Keratinocyte (primary cell): Measurements from ENCODE around the gene LRP10. TPM values are rescaled to one million over a fixed set of nuclear protein-coding genes. Genes with fewer than 3 reads are reported as not detected.

Experiments used
- DNase-seq: peaks from one replicate; pipeline ENCODE4 v3.0.0-alpha.2; 2011; ENCODE audit warnings: low read depth, missing footprints, low spot score
- FAIRE-seq: peaks from 2 replicates; lab custom pipeline; 2011; peaks lifted over from hg19 to GRCh38; lab: Jason Lieb, UNC
- H2AFZ ChIP-seq: 2 replicates; pipeline ENCODE4 v1.6.0; 2012; ENCODE audit warnings: low read length, control low read depth, inconsistent platforms; ENCODE audit not compliant: control insufficient read depth
- H3K27ac ChIP-seq: 2 replicates; pipeline ENCODE4 v1.5.1; 2011; ENCODE audit warnings: low read length; ENCODE audit not compliant: control insufficient read depth, insufficient read depth
- H3K27me3 ChIP-seq: 3 replicates; pipeline ENCODE4 v1.6.0; 2011; ENCODE audit warnings: low read length; ENCODE audit not compliant: control insufficient read depth, insufficient read depth; ENCODE audit errors: extremely low read depth
- H3K36me3 ChIP-seq, 2 experiments: 2 replicates in 1 of 2; 3 replicates in 1 of 2; pipeline ENCODE4 v1.5.1; 2011; ENCODE audit warnings: low read length in 2 of 2, mild to moderate bottlenecking in 1 of 2; ENCODE audit not compliant: control insufficient read depth in 2 of 2, insufficient read depth in 2 of 2; ENCODE audit errors: extremely low read depth in 1 of 2
- H3K4me1 ChIP-seq: 3 replicates; pipeline ENCODE4 v1.5.1; 2011; ENCODE audit warnings: low read length; ENCODE audit not compliant: control insufficient read depth, insufficient read depth; ENCODE audit errors: extremely low read depth
- H3K4me2 ChIP-seq: 3 replicates; pipeline ENCODE4 v1.6.0; 2011; ENCODE audit warnings: low read depth, low read length; ENCODE audit not compliant: control insufficient read depth, insufficient read depth; ENCODE audit errors: extremely low read depth
- H3K4me3 ChIP-seq, 3 experiments: fragments of 200-600 bp in 1 of 3; sonication (generic) in 1 of 3; 2 replicates in 2 of 3; 3 replicates in 1 of 3; pipeline ENCODE4 v1.5.1; 2011 to 2016; ENCODE audit warnings: low read length in 3 of 3, mild to moderate bottlenecking in 3 of 3, control low read depth in 2 of 3, inconsistent platforms in 1 of 3, low read depth in 1 of 3, mixed read lengths in 1 of 3, mixed run types in 1 of 3, moderate library complexity in 1 of 3; ENCODE audit not compliant: control insufficient read depth in 2 of 3, insufficient read depth in 2 of 3; ENCODE audit errors: extremely low read depth in 1 of 3
- H3K79me2 ChIP-seq: 2 replicates; pipeline ENCODE4 v1.6.0; 2012; ENCODE audit warnings: low read length; ENCODE audit not compliant: control insufficient read depth, insufficient read depth
- H3K9ac ChIP-seq: 3 replicates; pipeline ENCODE4 v1.6.0; 2011; ENCODE audit warnings: low read length; ENCODE audit not compliant: control insufficient read depth, insufficient read depth; ENCODE audit errors: extremely low read depth
- H3K9me1 ChIP-seq: 3 replicates; pipeline ENCODE4 v1.6.0; 2011; ENCODE audit warnings: low read length; ENCODE audit not compliant: control insufficient read depth, insufficient read depth; ENCODE audit errors: extremely low read depth
- H3K9me3 ChIP-seq: 2 replicates; pipeline ENCODE4 v1.5.1; 2012; ENCODE audit warnings: low read depth, low read length; ENCODE audit not compliant: control insufficient read depth
- H4K20me1 ChIP-seq: 3 replicates; pipeline ENCODE4 v1.6.0; 2011; ENCODE audit warnings: low read length; ENCODE audit not compliant: control insufficient read depth, insufficient read depth; ENCODE audit errors: extremely low read depth
- CTCF ChIP-seq, 3 experiments: IDR thresholded peaks in 1 of 3; conservative IDR thresholded peaks in 1 of 3; optimal IDR thresholded peaks in 1 of 3; 2 replicates in 2 of 3; 3 replicates in 1 of 3; pipeline versions ENCODE3 to v1.5.1; 2011; ENCODE audit warnings: low read length in 3 of 3, mild to moderate bottlenecking in 3 of 3, moderate library complexity in 2 of 3, control low read depth in 1 of 3, inconsistent platforms in 1 of 3; ENCODE audit not compliant: insufficient read depth in 2 of 3; ENCODE audit errors: extremely low read depth in 1 of 3
- EZH2 ChIP-seq: IDR thresholded peaks from one replicate; pipeline ENCODE4 v1.6.1; 2012; ENCODE audit warnings: inconsistent platforms, mild to moderate bottlenecking, low read length, moderate library complexity
- dilution Hi-C: fragments of 300-500 bp; cut with MboI; formaldehyde crosslinking; loops from one replicate; pipeline ENCODE4 v1.7.0; 2020; ENCODE audit warnings: low sequenced_read_pairs; ENCODE audit not compliant: extremely low pct_ligation_motif_present
- polyA plus RNA-seq, 5 experiments: library from polyadenylated mRNA; depleted of rRNA in 3 of 5; stranded (reverse) in 3 of 5; stranded (forward) in 1 of 5; unstranded in 1 of 5; fragments of >200 nt; gene quantifications; 1 replicate in 1 of 5; 2 replicates in 3 of 5; 3 replicates in 1 of 5; pipeline versions ENCODE4 v1.2.1 to v1.2.3, GENCODE V29; 2011 to 2012; ENCODE audit warnings: missing spikeins in 2 of 5, low read depth in 1 of 5, low replicate concordance in 1 of 5

The LRP10 gene
- polyA plus RNA-seq, 1 donor (not counting 4 experiments of a cell fraction or from before 2014, with no cell fraction given): 36.7 TPM

GRCh38 chr14:22892488-22892887, 20.9 kb downstream of the LRP10 start:
- peaks cover 15% of the 10 kb centered on the region for H3K4me1 ChIP-seq
- FAIRE-seq: no peak

GRCh38 chr14:22893706-22894105, 22.2 kb downstream of the LRP10 start:
- Histone ChIP-seq H3K27me3 (no peaks in the 10 kb centered on the region), H3K79me2 (no peaks in the 10 kb centered on the region), H3K36me3 (no peaks in the 10 kb centered on the region), H2AFZ (no peak overlapping the region), H3K4me2 (no peak overlapping the region), H3K9ac (no peak overlapping the region), H3K9me1 (no peaks in the 10 kb centered on the region), H3K4me1 (peaks cover 21% of the 10 kb centered on the region), H3K4me3 (no peak overlapping the region), H3K27ac (no peak overlapping the region), H4K20me1 (no peaks in the 10 kb centered on the region), H3K9me3 (no peaks in the 10 kb centered on the region)
- dilution Hi-C loops: no loop called here
- FAIRE-seq (no peak), DNase-seq (no peak)
- TF ChIP-seq CTCF (optimal IDR thresholded peaks at IDR 0.05 in 1 of 3, IDR thresholded peaks at IDR 0.05 in 1 of 3, conservative IDR thresholded peaks at IDR 0.05 in 1 of 3; ENCODE audit: extremely low read depth in 1 of 3, insufficient read depth in 2 of 3, low read length in 3 of 3) (no peak), EZH2 (no peak)

More at GRCh38 chr14:22892488-22892887, 20.9 kb downstream of the LRP10 start:
- DNase-seq: no peak
- Histone ChIP-seq H3K79me2 (no peaks in the 10 kb centered on the region), H3K36me3 (no peaks in the 10 kb centered on the region), H3K27me3 (no peaks in the 10 kb centered on the region), H2AFZ (no peak overlapping the region), H3K4me3 (no peak overlapping the region), H3K27ac (no peak overlapping the region), H4K20me1 (no peaks in the 10 kb centered on the region), H3K9ac (no peak overlapping the region), H3K4me2 (no peak overlapping the region), H3K9me3 (no peaks in the 10 kb centered on the region), H3K9me1 (no peaks in the 10 kb centered on the region)
- no peak for TF ChIP-seq CTCF (optimal IDR thresholded peaks at IDR 0.05 in 1 of 3, IDR thresholded peaks at IDR 0.05 in 1 of 3, conservative IDR thresholded peaks at IDR 0.05 in 1 of 3; ENCODE audit: extremely low read depth in 1 of 3, insufficient read depth in 2 of 3, low read length in 3 of 3)
- TF ChIP-seq EZH2: no peak
- dilution Hi-C loops: no loop called here
